ENCODE data around the gene TNFAIP2.

DNA sequence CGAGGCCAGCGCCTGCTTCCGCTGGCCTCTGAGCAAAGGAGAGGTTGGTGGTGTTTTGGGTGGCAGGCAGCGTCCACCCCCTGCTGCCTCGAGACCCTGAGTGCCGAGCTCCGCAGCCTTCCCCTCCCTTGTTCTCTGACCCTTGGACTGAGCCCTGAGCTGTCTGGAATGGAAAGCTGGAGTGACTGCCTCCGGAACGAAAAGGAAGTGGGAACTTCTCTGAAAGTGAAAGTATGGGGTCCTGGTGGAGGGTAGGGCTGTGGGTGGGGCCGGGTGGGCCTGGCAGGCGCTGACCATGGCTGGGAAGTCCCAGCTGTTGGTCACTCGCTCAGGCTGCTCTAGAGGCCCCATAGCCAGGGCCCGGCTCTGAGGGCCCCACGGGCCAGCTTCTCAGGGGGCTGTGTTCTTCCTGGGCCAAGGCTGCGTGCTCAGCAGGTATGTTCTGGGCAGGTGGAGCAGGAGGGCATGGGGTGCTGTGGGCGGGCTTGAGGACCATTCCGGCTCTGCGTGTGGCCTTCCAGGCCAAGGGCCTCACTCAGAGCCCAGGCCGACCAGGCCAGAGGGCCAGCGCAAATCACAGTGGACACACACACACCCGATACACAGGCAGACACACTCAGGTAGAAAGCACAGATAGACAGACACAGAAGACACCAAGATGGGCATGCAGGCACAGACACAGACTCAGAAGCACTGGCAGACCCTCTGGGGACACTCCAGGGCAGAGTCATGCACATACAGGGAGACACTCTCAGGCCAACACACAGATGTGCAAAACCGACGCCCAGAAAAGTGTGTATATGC is 28.7 kb upstream of the TNFAIP2 start, which contains the start of gene EXOC3L4:
- TF ChIP-seq, protein P1, sequence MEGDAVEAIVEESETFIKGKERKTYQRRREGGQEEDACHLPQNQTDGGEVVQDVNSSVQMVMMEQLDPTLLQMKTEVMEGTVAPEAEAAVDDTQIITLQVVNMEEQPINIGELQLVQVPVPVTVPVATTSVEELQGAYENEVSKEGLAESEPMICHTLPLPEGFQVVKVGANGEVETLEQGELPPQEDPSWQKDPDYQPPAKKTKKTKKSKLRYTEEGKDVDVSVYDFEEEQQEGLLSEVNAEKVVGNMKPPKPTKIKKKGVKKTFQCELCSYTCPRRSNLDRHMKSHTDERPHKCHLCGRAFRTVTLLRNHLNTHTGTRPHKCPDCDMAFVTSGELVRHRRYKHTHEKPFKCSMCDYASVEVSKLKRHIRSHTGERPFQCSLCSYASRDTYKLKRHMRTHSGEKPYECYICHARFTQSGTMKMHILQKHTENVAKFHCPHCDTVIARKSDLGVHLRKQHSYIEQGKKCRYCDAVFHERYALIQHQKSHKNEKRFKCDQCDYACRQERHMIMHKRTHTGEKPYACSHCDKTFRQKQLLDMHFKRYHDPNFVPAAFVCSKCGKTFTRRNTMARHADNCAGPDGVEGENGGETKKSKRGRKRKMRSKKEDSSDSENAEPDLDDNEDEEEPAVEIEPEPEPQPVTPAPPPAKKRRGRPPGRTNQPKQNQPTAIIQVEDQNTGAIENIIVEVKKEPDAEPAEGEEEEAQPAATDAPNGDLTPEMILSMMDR (IDR thresholded peaks at IDR 0.05): no peak
- TF ChIP-seq POLR2A (IDR thresholded peaks at IDR 0.05): no peak
